SH-SY5Y (cell line): ENCODE data around the gene PLAGL2.

Experiments
- GATA2 ChIP-seq: IDR thresholded peaks from 2 replicates; pipeline ENCODE4 v1.6.1; 2011; ENCODE audit warnings: mild to moderate bottlenecking, low read depth, low read length
- GATA3 ChIP-seq: IDR thresholded peaks from 2 replicates; pipeline ENCODE4 v1.6.1; 2011; ENCODE audit warnings: low read depth, mild to moderate bottlenecking, low read length, moderate library complexity

GRCh38 chr20:32193996-32194395, 13.5 kb downstream of the PLAGL2 start:
- TF ChIP-seq GATA2: no peak
- no peak for TF ChIP-seq GATA3
